ENCODE data around the gene TBPL1.

DNA sequence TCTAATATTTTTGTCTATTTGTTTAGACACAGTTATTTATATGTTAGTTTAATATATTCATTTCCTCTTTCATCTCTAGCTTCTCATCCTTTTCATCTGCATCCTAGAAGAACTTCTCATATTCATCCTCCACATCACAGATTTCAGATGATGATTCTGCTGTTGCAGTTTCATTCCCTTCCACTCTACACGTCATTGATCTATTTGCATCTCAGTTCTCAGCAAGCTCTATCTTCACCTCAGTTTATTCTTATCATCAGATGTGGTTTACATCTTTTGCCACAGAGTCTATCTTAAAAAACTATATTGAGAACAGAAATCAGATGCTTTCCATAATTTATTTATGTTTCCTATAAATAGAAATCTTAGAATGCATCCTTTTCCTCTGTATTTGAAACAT lies 86.1 kb downstream of the TBPL1 start:
- TF ChIP-seq POLR2AphosphoS5 (IDR thresholded peaks at IDR 0.05; ENCODE audit: borderline replicate concordance, low read depth, low read length): no peak
- TF ChIP-seq EZH2 (IDR thresholded peaks at IDR 0.05): no peak
- no peak for TF ChIP-seq FOXP2 (optimal IDR thresholded peaks at IDR 0.05; ENCODE audit: control extremely low read depth, extremely low read length, insufficient read depth)
